WERI-Rb-1 (cell line): ENCODE results near the gene NGEF.

Experiments
- DNase-seq: peaks from one replicate; pipeline ENCODE4 v3.0.0-alpha.2; 2020
- H3K27ac ChIP-seq: fragments of 250-450 bp; sonication (Bioruptor Pico); 2 replicates; pipeline ENCODE4 v1.5.1; 2020; ENCODE audit warnings: mild to moderate bottlenecking, moderate library complexity
- H3K27me3 ChIP-seq: fragments of 250-450 bp; sonication (Bioruptor Pico); 2 replicates; pipeline ENCODE4 v1.5.1; 2021; ENCODE audit warnings: mild to moderate bottlenecking, low read depth, moderate library complexity; ENCODE audit not compliant: insufficient read depth, severe bottlenecking
- H3K36me3 ChIP-seq: fragments of 250-450 bp; sonication (Bioruptor Pico); 2 replicates; pipeline ENCODE4 v1.5.1; 2020; ENCODE audit warnings: mild to moderate bottlenecking, moderate library complexity
- H3K4me3 ChIP-seq: 2 replicates; pipeline ENCODE4 v1.5.1; 2011; ENCODE audit warnings: low read depth, mild to moderate bottlenecking, control low read depth, low read length
- H3K9me3 ChIP-seq: fragments of 250-450 bp; sonication (Bioruptor Pico); 2 replicates; pipeline ENCODE4 v1.5.1; 2021; ENCODE audit warnings: mild to moderate bottlenecking, moderate library complexity; ENCODE audit not compliant: severe bottlenecking
- TF ChIP-seq, protein P1 (sequence below): IDR thresholded peaks from 2 replicates; pipeline ENCODE4 v1.5.1; 2011; ENCODE audit warnings: low read depth, mild to moderate bottlenecking, control low read depth, inconsistent platforms, low read length

The NGEF gene

GRCh38 chr2:232977438-232977971 lies 35.6 kb downstream of the NGEF start:
- Histone ChIP-seq H3K27me3 (no peaks in the 10 kb centered on the region), H3K4me3 (no peak overlapping the region), H3K9me3 (no peaks in the 10 kb centered on the region), H3K36me3 (no peaks in the 10 kb centered on the region), H3K27ac (no peak overlapping the region)
- TF ChIP-seq, protein P1, sequence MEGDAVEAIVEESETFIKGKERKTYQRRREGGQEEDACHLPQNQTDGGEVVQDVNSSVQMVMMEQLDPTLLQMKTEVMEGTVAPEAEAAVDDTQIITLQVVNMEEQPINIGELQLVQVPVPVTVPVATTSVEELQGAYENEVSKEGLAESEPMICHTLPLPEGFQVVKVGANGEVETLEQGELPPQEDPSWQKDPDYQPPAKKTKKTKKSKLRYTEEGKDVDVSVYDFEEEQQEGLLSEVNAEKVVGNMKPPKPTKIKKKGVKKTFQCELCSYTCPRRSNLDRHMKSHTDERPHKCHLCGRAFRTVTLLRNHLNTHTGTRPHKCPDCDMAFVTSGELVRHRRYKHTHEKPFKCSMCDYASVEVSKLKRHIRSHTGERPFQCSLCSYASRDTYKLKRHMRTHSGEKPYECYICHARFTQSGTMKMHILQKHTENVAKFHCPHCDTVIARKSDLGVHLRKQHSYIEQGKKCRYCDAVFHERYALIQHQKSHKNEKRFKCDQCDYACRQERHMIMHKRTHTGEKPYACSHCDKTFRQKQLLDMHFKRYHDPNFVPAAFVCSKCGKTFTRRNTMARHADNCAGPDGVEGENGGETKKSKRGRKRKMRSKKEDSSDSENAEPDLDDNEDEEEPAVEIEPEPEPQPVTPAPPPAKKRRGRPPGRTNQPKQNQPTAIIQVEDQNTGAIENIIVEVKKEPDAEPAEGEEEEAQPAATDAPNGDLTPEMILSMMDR, result no peak
- no peak for DNase-seq

- no peak for DNase-seq
- Histone ChIP-seq H3K4me3 (no peak overlapping the region), H3K27ac (no peak overlapping the region), H3K9me3 (no peaks in the 10 kb centered on the region), H3K36me3 (no peaks in the 10 kb centered on the region), H3K27me3 (no peaks in the 10 kb centered on the region)
- TF ChIP-seq, protein P1, result no peak
Observed at GRCh38 chr2:232976666-232977437, 36.2 kb downstream of the NGEF start.

GRCh38 chr2:232976176-232976575 lies 36.9 kb downstream of the NGEF start:
- no peak overlapping the region for H3K4me3 ChIP-seq
- H3K27me3 ChIP-seq, result no peaks in the 10 kb centered on the region
- TF ChIP-seq, protein P1, result no peak
- H3K27ac ChIP-seq, result no peak overlapping the region
- H3K9me3 ChIP-seq, result no peaks in the 10 kb centered on the region
- no peak for DNase-seq
- no peaks in the 10 kb centered on the region for H3K36me3 ChIP-seq

DNA sequence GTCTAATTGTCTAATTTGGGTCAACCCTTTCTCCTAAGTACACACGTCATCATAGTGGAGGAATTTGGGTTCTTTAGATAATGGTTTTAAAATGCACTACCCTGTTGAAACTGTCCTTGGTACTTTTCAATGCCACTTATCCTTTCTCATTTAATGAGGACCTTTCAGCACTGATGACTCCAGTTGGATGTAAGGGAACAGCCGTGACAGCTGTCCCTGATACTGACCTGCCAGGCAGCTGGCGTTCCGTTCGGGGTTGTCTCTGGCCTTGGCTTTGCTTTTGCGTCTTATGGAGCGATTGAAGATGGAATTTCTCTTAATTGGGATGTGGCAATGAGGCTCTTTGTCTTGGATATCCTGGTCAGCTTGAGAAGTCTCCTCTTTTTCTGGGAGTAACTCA lies 38.7 kb downstream of the NGEF start:
- H3K36me3 ChIP-seq, result no peaks in the 10 kb centered on the region
- H3K27ac ChIP-seq, result no peak overlapping the region
- no peaks in the 10 kb centered on the region for H3K27me3 ChIP-seq
- no peak overlapping the region for H3K4me3 ChIP-seq
- DNase-seq, result peak; percentile 28
- TF ChIP-seq, protein P1, result no peak
- H3K9me3 ChIP-seq, result no peaks in the 10 kb centered on the region

DNA sequence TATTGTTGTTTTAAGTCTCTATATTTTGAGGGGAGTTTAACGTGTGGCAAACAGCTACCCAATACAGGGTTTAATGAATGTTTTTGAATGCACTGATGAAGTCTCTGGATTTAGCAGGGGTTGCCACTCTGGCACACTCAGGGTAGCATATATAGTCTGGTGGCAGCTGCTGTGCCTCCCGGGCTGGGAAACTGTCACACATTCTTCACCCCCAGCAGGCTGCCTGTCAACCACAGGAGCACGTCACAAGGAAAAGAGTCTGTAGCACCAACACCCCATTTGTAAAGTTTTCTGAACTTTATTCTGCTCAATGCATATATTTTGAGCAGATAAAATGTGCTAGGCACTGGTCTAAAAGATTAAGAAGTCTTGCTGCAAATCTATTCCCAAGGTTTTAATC lies 39.3 kb downstream of the NGEF start:
- Histone ChIP-seq H3K9me3 (no peaks in the 10 kb centered on the region), H3K27me3 (no peaks in the 10 kb centered on the region), H3K27ac (no peak overlapping the region; the same call in 1 of the 2 replicates), H3K36me3 (no peaks in the 10 kb centered on the region), H3K4me3 (no peak overlapping the region)
- TF ChIP-seq, protein P1, result no peak
- DNase-seq, result no peak
